ENCODE measurements around the gene OPA1. TPM values are rescaled to one million over a fixed set of nuclear protein-coding genes. Genes with fewer than 3 reads are reported as not detected.

OPA1 gene
- total RNA-seq, 4 donors from 2014 or later, result 42.2 to 56.1 (median 47.2) TPM

DNA sequence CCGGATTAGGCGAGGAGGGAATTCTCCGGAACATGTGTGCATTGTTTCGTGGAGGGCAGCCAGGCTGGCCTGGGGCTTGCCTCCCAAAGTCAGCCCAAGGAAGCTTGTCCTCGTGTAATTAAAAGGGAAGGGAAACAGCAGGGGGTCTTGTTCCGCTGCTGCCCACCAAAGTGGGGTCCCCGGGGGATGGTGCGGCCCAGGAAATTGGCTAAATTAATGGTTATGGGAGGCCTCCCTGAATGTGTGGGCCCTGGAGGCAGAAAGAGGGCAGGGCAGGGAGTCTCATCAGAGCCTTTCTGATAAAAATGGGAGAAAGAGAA is 118.1 kb downstream of the OPA1 start:
- H3K27ac ChIP-seq (replicated peaks in 1 of 4), result peak overlapping the region in 2 of 4 donors; percentile 10 to 30
- H3K27me3 ChIP-seq, result no peaks in the 10 kb centered on the region
- peaks cover 0 to 10% (median 3%) of the 10 kb centered on the region in 4 donors for H3K9me3 ChIP-seq
- no peaks in the 10 kb centered on the region for H3K4me1 ChIP-seq
- TF ChIP-seq POLR2A (IDR thresholded peaks at IDR 0.05; ENCODE audit: low read depth) (no peak), EP300 (IDR thresholded peaks at IDR 0.05) (no peak)
- TF ChIP-seq, protein P1, sequence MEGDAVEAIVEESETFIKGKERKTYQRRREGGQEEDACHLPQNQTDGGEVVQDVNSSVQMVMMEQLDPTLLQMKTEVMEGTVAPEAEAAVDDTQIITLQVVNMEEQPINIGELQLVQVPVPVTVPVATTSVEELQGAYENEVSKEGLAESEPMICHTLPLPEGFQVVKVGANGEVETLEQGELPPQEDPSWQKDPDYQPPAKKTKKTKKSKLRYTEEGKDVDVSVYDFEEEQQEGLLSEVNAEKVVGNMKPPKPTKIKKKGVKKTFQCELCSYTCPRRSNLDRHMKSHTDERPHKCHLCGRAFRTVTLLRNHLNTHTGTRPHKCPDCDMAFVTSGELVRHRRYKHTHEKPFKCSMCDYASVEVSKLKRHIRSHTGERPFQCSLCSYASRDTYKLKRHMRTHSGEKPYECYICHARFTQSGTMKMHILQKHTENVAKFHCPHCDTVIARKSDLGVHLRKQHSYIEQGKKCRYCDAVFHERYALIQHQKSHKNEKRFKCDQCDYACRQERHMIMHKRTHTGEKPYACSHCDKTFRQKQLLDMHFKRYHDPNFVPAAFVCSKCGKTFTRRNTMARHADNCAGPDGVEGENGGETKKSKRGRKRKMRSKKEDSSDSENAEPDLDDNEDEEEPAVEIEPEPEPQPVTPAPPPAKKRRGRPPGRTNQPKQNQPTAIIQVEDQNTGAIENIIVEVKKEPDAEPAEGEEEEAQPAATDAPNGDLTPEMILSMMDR (IDR thresholded peaks at IDR 0.05), result no peak
- intact Hi-C loops (cut with DNase I), result no loop called here
- H3K36me3 ChIP-seq, result no peaks in the 10 kb centered on the region
- no peak overlapping the region for H3K4me3 ChIP-seq
- no peak for DNase-seq (ENCODE audit: extremely low spot score)
- WGBS, result 83% methylated on average over 8 of the region's 8 CpGs

- H3K4me3 ChIP-seq, result no peak overlapping the region
- H3K27ac ChIP-seq (replicated peaks in 1 of 4), result peak overlapping the region in 2 of 4 donors; percentile 10 to 30
- H3K36me3 ChIP-seq, result no peaks in the 10 kb centered on the region
- peak; percentile 75 for DNase-seq (ENCODE audit: extremely low spot score)
- no peaks in the 10 kb centered on the region for H3K27me3 ChIP-seq
- 83% methylated on average over 9 of the region's 9 CpGs for WGBS
- H3K4me1 ChIP-seq, result no peaks in the 10 kb centered on the region
- no peak for TF ChIP-seq POLR2AphosphoS5 (IDR thresholded peaks at IDR 0.05)
- TF ChIP-seq EP300 (IDR thresholded peaks at IDR 0.05), result no peak
- TF ChIP-seq, protein P1 (IDR thresholded peaks at IDR 0.05), result no peak
- no peak for TF ChIP-seq POLR2A (IDR thresholded peaks at IDR 0.05; ENCODE audit: low read depth)
- H3K9me3 ChIP-seq, result peaks cover 0 to 10% (median 3%) of the 10 kb centered on the region in 4 donors
- intact Hi-C loops (cut with DNase I), result no loop called here
Observed at GRCh38 chr3:193711523-193711963, 118.5 kb downstream of the OPA1 start.

DNA sequence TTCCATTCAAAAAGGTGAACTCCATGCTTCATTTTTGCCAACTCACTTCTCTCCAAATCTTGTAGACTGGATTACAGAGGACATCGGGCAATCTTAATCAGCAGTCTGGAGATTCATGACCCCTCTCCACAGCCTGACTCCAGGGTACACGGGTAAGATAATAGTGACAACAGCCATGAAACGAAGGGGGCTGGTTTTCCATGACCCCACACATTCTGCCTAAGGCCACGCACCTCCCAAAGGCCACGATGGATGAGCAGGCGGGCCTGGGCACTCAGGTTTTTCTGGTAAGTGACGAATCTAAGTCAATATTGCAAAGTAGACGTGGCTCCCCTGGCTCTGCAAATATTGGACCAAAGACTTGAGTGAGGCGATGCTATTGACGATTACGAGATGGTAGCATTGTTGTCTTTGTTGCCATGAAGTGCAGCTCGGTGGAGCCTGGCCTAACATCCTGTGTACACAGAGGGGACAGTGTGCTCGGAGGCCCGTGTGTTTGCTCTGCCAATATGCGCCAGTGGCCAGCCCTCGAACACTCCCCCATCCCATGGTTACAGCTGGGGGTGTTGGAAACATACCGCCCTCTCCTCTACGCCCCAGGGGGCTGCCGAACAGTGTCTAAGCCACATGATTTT is 119.1 kb downstream of the OPA1 start:
- no peaks in the 10 kb centered on the region for H3K4me1 ChIP-seq
- peaks cover 0 to 10% (median 3%) of the 10 kb centered on the region in 4 donors for H3K9me3 ChIP-seq
- H3K27ac ChIP-seq (replicated peaks in 1 of 4), result no peak overlapping the region
- intact Hi-C loops (cut with DNase I), result no loop called here
- H3K4me3 ChIP-seq, result no peak overlapping the region
- H3K27me3 ChIP-seq, result no peaks in the 10 kb centered on the region
- H3K36me3 ChIP-seq, result no peaks in the 10 kb centered on the region
- 87% methylated on average over 19 of the region's 19 CpGs for WGBS
- DNase-seq (ENCODE audit: extremely low spot score), result peak; percentile 70
- TF ChIP-seq, protein P1 (IDR thresholded peaks at IDR 0.05), result no peak
- no peak for TF ChIP-seq POLR2A (IDR thresholded peaks at IDR 0.05; ENCODE audit: low read depth)
- no peak for TF ChIP-seq POLR2AphosphoS5 (IDR thresholded peaks at IDR 0.05)
- TF ChIP-seq EP300 (IDR thresholded peaks at IDR 0.05), result no peak

DNA sequence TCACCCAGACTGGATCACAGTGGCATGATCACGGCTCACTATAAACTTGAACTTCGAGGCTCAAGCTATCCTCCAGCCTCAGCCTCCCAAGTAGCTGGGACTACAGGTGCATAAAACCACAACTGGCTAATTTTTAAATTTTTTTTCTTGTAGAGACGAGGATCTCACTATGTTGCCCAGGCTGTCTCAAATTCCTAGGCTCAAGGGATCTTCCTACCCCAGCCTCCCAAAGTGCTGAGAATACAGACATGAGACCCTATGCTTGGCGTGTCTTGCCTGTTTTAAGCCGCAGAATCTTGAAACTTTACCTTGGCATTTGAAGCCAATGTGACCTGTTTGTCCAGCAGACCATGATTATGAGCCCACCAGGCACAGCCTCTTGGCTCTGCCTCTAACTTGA is 119.9 kb downstream of the OPA1 start:
- DNase-seq (ENCODE audit: extremely low spot score), result no peak
- Histone ChIP-seq H3K4me1 (no peaks in the 10 kb centered on the region), H3K9me3 (peaks cover 0 to 10% (median 3%) of the 10 kb centered on the region in 4 donors), H3K4me3 (no peak overlapping the region), H3K27ac (replicated peaks in 1 of 4) (no peak overlapping the region), H3K27me3 (no peaks in the 10 kb centered on the region), H3K36me3 (no peaks in the 10 kb centered on the region)
- TF ChIP-seq POLR2AphosphoS5 (IDR thresholded peaks at IDR 0.05) (no peak), POLR2A (IDR thresholded peaks at IDR 0.05; ENCODE audit: low read depth) (no peak), EP300 (IDR thresholded peaks at IDR 0.05) (no peak)
- TF ChIP-seq, protein P1 (IDR thresholded peaks at IDR 0.05), result no peak
- intact Hi-C loops (cut with DNase I), result no loop called here
- WGBS, result 95% methylated on average over 5 of the region's 5 CpGs
